ACHN (cell line): ENCODE data around the gene OTP.
"Not testable (repeated sequence)": the region's sequence is repeated elsewhere in the genome, so short reads cannot be mapped to it uniquely, and the experiment has no call there.

ENCODE experiments used
- DNase-seq: peaks from one replicate; pipeline ENCODE4 v3.0.0-alpha.2; 2015
- in situ Hi-C: cut with HindIII; loops from 2 replicates; pipeline ENCODE4 v1.10.0; 2017; ENCODE audit warnings: low sequenced_read_pairs, low pct_ligation_motif_present, low pct_unique_long_range_greater_than_20kb

The OTP gene

GRCh38 chr5:77627869-77628674, 10.4 kb downstream of the OTP start:
- in situ Hi-C loops, result no loop called here
- DNase-seq, result no peak

- no peak for DNase-seq
- in situ Hi-C loops, result no loop called here
Measured at GRCh38 chr5:77623203-77623740, 15.2 kb downstream of the OTP start.

GRCh38 chr5:77621440-77621839, 17.1 kb downstream of the OTP start:
- in situ Hi-C loops, result no loop called here
- no peak for DNase-seq

- DNase-seq, result no peak
- in situ Hi-C loops, result no loop called here
Measured at GRCh38 chr5:77620405-77620804, 18.1 kb downstream of the OTP start.

GRCh38 chr5:77616920-77617319, 21.6 kb downstream of the OTP start:
- in situ Hi-C loops, result no loop called here
- DNase-seq, result no peak

GRCh38 chr5:77608927-77609326, 29.6 kb downstream of the OTP start:
- in situ Hi-C loops, DNase-seq: not testable (repeated sequence)

GRCh38 chr5:77607324-77607723, 31.2 kb downstream of the OTP start:
- in situ Hi-C loops, result no loop called here
- no peak for DNase-seq

- in situ Hi-C loops, result no loop called here
- no peak for DNase-seq
Measured at GRCh38 chr5:77606279-77606678, 32.2 kb downstream of the OTP start.

- in situ Hi-C loops, result no loop called here
- no peak for DNase-seq
Measured at GRCh38 chr5:77599679-77600078, 38.8 kb downstream of the OTP start.

GRCh38 chr5:77590347-77590746, 48.2 kb downstream of the OTP start:
- in situ Hi-C loops, result no loop called here
- DNase-seq, result no peak

- in situ Hi-C loops, result no loop called here
- no peak for DNase-seq
Measured at GRCh38 chr5:77588175-77588574, 50.3 kb downstream of the OTP start.

GRCh38 chr5:77586101-77586500, 52.4 kb downstream of the OTP start:
- no peak for DNase-seq
- in situ Hi-C loops, result no loop called here

- in situ Hi-C loops, DNase-seq: not testable (repeated sequence)
Measured at GRCh38 chr5:77582143-77582542, 56.4 kb downstream of the OTP start.
